HG03139 (cell line): ENCODE results near the gene C1orf116.

Experiments
- ATAC-seq: cut with Tn5 transposase; IDR thresholded peaks from one replicate; pipeline ENCODE4 v1.9.1; 2021; ENCODE audit not compliant: unreplicated experiment

The C1orf116 gene

DNA sequence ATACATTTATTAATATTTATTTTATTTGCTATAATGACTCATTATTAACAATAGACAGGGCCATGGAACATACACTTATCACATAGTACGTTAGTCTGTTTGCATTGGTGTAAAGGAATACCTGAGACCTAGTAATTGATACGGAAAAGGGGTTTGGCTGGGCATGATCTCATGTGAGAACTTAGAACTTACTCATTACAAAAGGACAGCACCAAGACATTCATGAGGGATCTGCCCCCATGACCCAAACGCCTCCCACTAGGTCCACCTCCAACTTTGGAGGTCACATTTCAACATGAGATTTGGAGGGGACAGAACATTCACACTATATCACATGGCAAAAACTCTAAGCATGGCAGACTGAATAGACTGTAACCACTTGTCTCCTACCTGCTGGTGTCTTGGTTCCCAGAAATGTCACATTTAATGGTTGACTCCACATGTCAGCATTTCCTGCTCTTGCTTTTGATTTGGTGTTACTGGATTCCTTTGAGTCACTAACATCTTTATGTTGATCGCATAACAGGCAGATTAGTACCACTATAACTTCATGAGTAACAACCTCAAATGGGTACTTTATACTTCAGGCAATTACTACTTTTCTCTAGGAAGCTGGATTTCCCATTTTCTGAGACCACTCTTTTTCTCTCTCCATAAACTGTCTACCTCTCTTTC, 3.5 kb upstream of the C1orf116 start:
- ATAC-seq: no peak

DNA sequence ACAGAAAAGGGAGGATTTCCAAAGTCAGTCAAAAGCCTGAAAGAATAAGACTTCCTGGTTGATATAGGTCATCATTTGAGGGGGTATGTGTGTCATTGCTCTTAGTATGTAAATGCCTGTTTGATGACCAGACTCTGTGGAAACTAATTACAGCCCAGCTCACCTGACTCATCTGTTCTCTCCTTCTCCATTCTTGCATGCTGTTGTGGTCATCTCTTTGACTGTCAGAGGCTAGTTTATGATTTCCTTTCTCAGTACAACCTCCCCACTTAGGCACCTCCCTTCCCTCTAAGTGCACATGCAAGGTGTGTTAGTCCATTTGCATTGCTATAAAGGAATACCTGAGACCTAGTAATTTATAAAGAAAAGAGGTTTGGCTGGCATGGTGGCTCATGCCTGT, 2.4 kb upstream of the C1orf116 start:
- no peak for ATAC-seq

DNA sequence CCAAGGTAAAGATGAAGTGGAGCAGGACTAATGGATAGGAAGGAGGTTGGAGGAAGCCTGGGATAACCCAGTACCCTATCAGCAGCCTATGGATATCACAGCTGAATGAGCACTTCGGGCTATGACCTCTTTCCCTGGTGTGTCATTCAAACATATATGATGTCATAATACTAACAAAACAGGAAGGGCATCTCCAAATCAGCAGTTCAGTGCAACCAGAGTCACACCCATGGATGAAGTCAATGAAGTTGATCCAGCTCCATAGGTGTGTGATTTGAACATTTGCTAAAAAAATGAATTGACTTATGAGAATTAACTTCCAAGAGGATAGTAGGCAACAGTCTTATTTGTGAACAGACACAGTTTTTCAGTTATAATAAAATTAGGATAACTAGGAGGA, 1.7 kb upstream of the C1orf116 start:
- no peak for ATAC-seq

DNA sequence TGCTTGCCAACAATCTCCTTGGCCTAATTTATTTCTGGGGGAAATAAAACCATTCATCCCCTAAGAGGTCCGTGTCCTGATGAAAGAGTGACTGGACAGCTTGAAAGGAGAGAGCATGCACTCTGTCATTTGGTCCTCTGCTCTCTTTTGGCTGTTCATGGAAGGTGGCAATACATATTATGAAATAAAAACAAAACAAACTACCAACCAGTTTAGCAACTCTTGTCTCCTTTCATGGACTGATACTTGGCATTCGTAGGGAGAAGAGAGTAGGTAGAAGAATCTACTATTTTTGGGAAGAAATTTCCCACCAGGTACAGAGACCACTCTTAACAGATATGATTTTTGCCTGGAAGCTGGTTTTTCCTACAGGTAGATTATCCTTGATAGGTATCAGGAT, 746 bp upstream of the C1orf116 start:
- no peak for ATAC-seq

DNA sequence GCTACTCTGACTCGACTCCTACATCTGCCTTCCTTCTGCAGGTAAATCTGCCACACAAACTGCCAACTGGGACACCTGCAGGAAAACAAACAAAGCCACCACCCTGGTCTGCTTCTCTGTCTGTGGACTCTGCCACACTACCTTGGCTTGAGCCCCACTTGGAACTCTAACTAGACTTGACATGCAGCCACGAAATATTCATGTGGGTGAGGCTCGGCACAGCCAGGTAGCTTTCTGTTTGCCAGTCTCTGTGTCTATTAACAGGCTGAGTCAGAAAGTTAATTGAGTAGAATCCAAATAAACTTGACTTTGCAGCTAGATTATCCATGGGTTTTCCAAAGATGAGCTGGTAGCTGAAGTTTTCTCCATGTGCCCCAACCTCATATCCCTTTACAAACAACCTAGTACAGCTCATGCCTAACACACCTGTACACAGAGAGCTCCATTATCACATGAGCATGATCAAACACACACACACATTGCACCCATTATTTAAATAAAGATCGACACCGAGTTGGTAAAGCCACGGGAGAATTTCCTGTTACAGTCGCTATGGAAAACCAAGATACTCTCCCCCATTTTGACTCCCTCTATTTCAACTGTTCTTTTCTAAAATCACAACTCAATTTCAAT, 808 bp downstream of the C1orf116 start:
- ATAC-seq: no peak

DNA sequence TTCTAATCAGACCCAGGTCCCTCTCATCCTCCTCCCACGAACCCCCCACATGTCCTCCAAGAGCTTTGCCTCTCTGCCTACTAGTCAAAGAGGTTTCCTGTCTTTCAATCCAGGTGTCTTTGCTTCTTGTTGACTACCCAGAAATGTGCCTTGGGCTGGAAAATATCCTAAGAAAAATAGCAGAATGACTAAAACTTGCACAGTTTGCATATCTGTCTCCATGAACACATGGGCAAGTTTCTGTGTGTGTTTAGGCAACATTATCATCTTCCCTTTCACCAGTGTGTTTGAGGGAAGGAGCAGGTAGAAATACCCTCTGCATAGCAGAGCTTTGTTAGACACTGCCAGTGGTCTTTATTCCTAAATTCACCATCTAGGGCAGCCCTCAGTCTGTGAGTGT, 1.5 kb downstream of the C1orf116 start:
- ATAC-seq: no peak

DNA sequence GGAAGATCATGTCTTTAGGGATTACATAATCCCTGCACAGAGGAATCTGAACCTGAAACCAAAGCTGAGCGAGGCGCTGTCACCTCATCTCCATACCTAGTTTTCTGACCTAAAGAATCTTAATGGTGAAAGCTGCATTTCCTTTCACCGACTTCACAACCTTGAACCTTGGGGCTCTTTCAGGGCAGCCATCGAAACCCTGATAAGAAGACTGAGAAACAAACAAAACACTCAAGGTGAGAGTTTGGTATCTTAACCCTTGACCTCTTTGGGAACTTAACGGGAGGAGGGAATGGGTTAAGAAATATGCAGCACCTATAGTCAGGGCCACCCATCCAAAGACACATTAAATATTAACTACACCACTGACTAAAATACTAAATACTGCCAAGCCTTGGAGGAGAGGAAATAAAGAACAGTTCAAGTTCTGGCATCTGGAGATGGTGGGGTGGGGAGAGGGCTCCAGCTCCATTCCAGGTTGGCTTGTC, 2.0 kb downstream of the C1orf116 start:
- ATAC-seq: no peak

DNA sequence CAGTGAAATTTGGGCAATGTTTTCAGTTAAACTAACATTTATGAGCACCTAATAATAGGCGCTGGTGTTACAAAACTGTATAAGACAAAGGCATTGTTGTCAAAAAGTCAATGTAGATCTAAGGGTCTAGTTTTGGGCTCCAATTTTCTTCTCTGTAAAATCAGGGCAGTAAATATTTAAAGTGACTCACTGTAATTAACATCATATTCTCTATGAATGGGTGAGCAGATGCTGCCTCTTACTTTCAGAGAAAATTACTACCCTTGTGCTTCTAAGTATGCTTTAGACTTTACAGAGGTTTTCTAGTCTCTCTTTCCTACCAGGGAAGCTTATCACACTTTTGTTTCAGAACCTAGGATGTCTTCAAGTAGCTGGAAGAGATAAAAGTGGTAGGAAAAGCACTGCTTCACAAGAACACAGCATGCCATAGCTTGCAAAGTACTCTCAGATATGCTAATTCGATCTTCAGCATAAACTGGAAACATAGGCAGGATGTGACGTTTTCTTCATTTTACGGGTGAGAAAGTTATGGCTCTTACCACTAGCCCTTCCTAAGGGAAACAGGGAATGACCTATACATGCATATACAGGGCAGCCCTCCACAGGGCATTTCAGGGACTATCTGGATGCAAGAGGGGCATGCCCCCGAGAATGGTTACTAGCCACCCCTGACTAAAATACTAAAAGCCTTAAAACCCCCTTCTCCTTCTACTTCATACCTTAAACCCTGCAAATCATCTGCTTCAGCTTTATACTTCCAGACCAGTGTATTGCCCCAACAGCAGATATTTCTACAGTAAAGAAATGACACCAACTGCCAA, 2.6 kb downstream of the C1orf116 start:
- ATAC-seq: no peak

DNA sequence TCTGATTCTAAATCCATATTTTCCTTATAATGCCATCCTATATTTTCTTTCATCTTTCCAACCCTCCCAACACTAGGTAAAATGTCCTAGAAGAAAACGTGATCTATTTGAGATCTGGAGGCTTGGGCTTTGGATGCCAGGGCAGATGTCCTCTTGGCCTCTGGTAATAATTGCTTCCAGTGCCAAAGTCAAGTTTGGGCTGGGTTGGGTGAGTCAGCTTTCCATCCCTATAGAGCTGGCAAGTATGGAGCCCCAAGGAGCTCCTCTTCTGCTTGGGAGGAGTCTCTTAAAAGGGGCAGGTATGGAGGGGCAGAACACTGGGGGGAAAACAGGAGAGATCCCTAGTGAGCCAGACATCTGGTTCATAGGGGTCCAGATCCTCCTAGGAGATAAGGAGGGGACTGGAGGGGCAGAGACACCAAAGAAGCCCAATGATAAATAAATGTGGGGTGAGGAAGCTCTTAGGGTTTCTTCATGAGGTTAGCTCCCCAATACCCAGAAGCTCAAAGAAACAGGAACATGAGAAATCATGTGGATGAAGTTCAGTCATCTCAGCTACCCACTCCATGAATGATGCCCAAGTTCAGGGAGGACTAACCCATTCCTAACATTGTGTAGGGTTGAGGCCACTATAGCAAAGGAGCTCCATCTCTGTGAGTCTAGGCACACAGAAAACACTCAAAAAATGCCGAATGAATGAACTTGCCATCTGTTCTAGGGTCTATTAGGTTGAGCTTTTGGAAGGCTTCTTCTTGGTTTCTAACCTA, 3.5 kb downstream of the C1orf116 start:
- ATAC-seq: no peak

DNA sequence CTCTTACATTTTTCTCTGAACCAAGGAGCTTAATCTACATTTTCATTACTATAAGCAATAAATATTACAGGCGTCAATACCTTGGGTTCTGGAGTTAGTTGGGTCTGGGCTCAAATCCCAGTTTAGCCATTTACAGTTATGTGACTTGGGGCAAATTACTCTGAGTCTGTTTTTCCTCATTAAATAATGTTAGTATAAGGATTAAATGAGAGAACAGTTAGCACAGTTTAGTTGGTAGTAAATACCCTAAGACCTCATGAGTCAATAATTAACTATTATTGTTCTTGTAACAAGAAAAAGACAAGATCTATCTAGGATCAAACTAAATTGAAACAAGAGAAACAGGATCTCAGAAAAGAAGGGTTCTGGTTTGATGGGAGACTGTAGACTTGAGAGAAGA, 4.6 kb downstream of the C1orf116 start:
- ATAC-seq: no peak

DNA sequence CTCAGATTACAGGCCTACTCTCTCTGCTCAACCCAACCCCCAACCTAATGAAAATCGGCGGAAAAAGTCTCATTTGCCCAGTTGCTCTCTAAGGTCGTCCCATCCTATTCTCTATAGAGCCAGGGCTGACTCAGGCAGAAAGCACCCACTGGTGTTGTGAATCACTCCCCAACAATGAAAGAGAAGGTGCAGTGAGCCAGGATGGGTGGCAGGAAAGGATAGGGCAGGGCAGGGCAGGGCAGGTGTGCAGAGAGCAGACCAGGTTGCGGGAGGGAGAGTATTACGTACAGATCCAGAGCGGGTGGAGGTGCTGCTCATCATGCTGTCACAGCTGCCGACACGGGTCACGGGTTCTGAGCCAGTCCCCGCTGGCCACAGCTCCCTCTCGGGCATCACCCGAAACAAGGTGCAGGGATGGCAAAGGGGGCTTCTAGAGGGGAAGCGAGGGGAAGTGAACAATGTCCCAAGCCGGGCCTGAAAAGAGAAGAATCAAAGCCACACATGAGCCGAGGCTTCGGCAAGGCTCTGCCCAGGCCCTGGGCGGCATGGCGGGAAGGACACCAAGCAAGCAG, 5.3 kb downstream of the C1orf116 start:
- no peak for ATAC-seq

DNA sequence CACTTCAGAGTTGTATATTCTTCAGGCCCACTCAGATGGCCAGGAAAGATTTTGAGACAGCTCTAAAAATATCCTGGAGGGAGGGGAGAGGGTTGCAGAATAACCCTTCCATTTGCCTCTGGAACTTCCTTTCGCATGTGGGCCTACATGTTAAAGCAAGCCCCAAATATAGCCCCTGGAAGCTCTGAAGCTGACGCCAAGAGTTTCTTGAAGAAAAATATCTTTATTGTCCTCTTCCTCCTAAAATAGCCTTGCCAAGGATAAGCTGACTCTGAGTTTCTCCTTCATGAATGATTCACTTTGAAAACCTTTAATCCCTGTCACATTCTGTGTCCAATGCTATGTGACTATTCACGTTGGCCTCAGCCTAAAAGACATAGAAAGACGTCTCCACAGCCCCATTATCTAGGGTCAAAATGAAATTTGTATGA, 6.4 kb downstream of the C1orf116 start:
- no peak for ATAC-seq

DNA sequence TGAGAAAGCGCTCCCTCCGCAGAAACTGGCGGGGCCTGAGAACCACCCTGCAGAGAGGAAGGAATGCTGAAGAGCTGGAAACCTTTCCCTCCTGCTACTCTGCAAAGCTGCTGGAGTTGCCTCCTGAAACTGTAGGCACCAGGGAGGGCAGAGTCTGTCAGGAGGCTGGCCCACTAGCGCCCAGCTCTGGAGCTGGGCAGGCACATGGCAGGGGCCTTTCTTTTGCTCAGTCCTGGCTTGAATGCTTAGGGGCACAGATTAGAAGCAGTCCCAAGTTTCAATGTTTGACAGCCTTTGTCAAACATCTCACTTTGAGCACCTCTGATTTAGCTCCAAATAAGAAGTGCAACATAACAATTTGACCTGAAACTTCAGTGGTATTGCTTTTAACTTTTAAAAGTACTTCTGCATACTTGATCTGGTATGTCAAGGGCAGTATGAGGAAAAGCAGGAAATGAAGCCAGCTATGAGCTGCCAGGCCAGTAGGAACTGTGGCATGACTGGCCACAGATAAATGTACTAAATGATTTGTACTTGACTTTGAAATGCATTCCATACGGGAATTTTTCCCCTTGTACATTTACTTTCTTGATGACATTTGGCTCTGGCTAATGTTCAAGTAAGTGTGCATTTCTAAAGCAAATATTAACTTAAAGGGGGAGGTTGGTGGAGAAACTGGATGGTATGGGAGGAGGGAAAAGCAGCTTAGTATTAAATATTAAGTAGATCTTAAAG, 7.2 kb downstream of the C1orf116 start:
- ATAC-seq: no peak

DNA sequence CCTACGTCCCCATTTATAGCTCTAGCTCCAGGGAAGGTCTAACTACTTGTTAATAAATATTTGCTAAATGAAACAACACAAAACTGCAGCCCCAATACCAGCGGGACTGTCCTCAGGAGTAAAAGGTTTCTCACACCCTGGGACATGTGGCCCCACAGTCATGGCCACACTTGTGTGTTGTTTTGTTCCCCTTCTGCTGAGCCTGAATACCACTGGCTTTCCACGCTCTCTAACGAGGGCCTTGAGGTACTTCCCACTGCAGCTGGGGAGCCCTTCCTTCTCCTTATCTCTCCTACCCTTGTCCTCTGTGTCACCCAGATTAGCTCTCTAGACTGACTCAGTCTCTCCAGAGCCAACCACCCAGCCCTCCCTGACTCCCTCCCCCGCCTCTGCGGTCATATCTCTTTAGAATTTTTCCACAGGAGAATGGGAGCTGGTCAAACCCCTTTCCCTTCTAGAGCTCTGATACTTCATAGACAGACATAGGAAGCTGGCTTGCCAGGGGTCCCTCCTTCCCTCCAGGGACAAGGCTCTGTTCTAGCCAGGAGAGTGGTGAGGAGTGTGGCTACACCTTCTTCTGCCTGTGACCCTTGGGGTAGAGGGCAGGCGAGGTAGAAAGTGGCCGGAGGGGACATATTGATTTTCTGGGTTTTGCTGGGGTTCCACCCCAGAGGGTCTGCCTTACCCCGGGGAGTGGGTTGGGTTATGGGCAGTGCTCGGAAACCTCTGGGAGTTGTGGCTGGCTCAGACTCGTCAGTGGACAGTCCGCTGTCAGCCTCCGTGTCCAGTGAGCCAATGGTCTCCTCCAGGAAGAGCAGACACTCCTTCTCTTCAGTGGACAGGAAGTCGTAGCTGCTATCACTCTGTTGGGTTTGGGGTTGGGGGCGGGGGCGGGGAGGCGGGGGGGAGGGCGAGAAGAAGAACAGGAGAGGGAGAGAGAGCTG, 8.1 kb downstream of the C1orf116 start:
- ATAC-seq: no peak

DNA sequence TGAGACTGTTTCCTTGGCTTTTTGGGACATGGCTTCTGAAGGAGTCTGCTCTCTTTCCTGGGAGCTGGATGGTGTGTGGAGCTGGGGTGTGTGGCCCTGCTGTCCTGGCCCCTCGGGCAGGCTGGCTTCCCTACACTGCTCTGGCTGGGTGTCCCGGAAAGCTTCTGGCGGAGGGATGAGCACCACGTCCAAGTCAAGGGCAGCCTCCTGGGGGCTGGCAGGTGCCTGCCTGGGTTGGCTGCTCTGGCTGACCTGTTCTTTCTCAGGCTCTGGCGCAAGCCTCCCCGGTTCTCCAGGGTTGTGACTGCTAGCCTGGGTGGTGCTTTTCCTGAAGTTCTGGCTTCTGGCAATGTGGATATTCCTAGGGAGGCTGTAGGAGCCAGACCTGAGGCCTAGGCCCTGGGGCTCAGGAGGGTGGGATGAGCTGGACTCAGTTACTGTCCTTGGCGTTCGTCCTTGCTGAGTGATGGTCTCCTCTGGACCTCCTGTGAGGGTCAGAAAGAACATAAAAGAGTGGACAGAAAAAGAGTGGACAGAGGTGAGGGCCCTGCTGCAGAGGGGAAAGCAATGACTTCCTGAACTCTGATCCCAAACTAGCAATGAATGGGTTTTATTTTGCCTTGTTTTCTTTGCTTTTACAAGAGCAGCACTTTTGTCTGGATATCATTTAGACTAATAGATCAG, 9.4 kb downstream of the C1orf116 start:
- no peak for ATAC-seq

DNA sequence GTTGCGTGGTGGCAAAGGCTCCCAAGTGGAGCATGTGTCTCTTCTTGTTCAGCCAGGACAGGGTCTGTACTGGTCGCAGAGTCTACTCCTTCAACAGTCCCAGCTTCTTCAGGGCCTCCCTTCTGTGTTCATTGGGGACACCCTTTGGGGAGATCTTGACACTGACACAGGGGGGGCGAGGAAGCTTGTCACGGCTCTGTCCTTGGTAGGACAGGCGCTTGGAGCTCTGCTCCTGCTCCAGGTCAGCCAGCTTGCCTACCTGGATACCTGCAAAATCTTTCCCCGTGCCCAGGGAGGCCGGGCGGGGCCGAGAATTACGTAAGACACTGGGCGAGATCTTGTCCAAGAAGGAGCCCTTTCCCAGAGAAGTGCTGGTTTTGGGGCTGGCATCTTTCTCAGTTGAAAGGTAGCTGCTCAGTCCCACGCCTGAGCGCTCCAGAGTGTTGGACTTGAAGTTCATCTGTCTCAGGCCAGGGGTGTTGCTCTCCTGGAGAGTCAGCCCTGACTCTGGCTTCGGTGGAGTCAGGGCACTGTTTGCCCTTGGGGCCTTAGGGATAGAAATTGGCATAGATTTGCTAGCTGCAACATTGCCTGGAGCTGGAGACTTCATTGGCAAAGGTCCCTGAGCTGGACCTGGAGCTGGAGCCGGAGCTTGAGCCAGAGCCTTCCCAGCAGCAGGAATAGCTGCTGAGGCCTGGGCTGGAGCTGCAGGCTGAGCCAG, 10.5 kb downstream of the C1orf116 start:
- ATAC-seq: no peak

DNA sequence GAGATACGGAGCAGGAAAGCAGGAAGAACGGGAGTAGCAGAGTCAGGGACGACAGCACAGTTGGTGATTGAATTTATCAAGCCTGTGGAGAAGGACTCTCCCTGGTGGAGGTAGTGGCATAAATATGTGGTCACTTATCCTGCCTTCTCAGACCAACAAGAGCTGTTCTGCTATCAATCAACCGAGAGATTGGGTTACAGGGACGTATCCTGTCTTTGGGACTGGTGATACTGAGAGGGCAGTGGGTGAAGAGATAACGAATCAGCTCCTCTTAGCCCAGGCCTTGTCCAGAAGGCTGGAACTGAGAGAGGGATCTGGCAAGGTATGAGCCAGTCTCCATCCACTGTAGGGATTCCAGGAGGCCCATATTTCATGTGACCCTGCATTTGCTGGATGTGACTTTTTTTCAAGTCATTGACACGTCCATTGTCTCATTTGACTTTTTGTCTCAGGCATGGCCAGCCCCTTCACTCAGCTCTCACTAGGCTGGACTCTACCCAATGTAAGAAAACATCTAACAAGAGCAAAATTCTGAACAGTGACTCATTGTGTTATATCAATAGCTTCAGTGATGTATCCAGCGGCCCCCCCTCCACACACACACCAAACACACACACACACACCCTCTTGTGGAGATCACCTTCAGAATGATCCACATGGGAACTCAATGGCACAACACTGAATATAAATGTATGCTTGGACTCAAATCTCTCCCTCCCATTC, 11.3 kb downstream of the C1orf116 start:
- no peak for ATAC-seq
